ENCODE data around the gene RASA3. TPM values are rescaled to one million over a fixed set of nuclear protein-coding genes. Genes with fewer than 3 reads are reported as not detected.

The RASA3 gene
- total RNA-seq, 1 experiment from 2014 or later = 0.26 TPM

DNA sequence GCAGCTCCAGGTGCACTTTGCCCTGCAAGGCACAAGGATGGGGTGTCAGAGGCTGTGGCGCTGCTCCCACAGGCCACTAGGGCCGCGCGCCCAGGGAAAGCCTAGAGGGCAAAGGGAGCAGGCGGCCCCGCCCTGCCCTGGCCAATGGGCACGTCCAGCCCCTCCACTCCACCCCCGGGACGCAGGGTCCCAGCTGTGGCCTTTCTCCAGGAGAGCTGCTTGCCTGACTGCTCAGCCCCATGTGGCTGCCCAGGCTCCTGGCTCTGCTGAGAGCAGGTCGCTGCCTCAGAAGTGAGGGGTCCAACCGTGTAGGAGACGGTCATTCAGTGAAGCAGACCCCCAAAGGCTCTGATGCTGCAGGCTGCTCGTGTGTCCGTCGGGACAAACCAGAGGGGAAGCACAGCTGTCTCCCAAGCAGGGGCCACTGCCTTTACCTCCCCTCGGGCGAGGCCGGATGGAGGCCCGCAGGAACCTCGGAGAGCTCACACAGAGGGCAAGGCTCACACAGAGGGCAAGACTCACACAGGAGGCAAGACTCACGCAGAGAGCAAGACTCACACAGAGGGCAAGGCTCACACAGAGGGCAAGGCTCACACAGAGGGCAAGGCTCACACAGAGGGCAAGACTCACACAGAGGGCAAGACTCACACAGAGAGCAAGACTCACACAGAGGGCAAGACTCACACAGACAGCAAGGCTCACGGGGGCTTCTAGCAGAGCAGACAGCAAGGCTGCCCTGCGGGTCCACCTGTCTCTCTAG is 102.4 kb downstream of the RASA3 start:
- Mint-ChIP-seq H3K4me3 (ENCODE audit: low read depth, unreplicated experiment) (no peak overlapping the region), H3K9me3 (ENCODE audit: low read depth, unreplicated experiment) (no peaks in the 10 kb centered on the region), H3K27me3 (ENCODE audit: unreplicated experiment) (no peaks in the 10 kb centered on the region), H3K36me3 (ENCODE audit: insufficient read depth, unreplicated experiment) (peaks cover 5% of the 10 kb centered on the region), H3K4me1 (ENCODE audit: low read depth, unreplicated experiment) (no peaks in the 10 kb centered on the region), H3K27ac (ENCODE audit: unreplicated experiment) (no peak overlapping the region)
- no peak for DNase-seq
- intact Hi-C loops (cut with micrococcal nuclease; ENCODE audit: unreplicated experiment) = no loop called here
- TF ChIP-seq, protein P1, sequence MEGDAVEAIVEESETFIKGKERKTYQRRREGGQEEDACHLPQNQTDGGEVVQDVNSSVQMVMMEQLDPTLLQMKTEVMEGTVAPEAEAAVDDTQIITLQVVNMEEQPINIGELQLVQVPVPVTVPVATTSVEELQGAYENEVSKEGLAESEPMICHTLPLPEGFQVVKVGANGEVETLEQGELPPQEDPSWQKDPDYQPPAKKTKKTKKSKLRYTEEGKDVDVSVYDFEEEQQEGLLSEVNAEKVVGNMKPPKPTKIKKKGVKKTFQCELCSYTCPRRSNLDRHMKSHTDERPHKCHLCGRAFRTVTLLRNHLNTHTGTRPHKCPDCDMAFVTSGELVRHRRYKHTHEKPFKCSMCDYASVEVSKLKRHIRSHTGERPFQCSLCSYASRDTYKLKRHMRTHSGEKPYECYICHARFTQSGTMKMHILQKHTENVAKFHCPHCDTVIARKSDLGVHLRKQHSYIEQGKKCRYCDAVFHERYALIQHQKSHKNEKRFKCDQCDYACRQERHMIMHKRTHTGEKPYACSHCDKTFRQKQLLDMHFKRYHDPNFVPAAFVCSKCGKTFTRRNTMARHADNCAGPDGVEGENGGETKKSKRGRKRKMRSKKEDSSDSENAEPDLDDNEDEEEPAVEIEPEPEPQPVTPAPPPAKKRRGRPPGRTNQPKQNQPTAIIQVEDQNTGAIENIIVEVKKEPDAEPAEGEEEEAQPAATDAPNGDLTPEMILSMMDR (IDR thresholded peaks at IDR 0.05; ENCODE audit: unreplicated experiment) = no peak
- no TSS peak for BruUV-seq (replicated peaks)
- CTCF ChIA-PET = no interaction called here

DNA sequence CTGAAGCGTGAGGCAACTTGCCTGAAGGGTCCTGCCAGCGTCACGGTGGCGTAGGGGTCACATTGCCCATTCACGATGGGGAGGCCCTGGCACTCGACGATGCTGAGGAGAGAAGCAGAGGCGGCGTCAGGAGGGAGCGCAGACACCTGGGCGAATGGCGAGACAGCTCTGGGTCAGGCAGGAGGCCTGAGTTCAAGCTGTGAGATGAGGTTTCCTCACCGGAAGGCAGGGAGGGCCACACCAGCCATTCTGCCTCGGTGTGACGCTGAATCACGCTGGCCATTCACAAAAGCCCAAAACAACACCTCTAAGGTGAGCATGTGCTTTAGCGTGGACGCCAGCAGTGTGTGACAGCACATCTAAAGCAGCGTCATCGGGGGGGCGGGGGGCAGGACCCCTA is 104.6 kb downstream of the RASA3 start:
- Mint-ChIP-seq H3K4me3 (ENCODE audit: low read depth, unreplicated experiment) (no peak overlapping the region), H3K9me3 (ENCODE audit: low read depth, unreplicated experiment) (no peaks in the 10 kb centered on the region), H3K27me3 (ENCODE audit: unreplicated experiment) (no peaks in the 10 kb centered on the region), H3K4me1 (ENCODE audit: low read depth, unreplicated experiment) (no peaks in the 10 kb centered on the region), H3K27ac (ENCODE audit: unreplicated experiment) (no peak overlapping the region), H3K36me3 (ENCODE audit: insufficient read depth, unreplicated experiment) (peaks cover 5% of the 10 kb centered on the region)
- BruUV-seq (replicated peaks) = no TSS peak
- CTCF ChIA-PET = no interaction called here
- TF ChIP-seq, protein P1 (IDR thresholded peaks at IDR 0.05; ENCODE audit: unreplicated experiment) = no peak
- DNase-seq = no peak
- intact Hi-C loops (cut with micrococcal nuclease; ENCODE audit: unreplicated experiment) = no loop called here

DNA sequence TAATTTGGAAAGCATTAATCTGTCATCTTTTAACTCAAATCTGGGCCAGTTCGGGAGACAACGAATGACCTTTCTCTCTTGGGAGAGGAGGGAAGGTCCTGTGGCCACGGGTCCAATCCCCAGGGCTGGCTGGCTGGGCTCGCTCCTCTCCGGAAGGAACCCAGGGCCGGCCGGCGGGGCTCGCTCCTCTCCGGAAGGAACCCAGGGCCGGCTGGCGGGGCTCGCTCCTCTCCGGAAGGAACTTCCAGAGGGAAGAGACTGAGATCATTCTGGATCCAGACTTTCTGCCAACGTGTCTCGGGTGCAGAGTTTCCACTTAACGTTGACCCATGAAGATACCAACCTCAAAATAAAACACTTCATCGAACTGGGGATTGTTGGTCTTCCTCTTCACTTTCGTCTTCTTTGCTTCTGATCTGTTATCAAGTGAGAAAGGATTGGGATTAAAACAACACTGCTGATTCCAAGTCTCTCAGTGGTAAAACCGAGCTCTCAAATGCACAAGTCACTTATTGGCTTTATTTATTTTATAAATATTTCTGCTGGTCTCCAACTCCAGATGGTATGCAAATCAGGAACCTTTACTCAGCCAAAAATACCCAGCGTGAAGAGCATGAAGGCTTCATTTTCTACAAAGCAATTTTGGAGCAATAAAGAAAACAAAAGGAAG is 105.2 kb downstream of the RASA3 start:
- H3K27ac Mint-ChIP-seq (ENCODE audit: unreplicated experiment) = no peak overlapping the region
- no TSS peak for BruUV-seq (replicated peaks)
- intact Hi-C loops (cut with micrococcal nuclease; ENCODE audit: unreplicated experiment) = no loop called here

DNA sequence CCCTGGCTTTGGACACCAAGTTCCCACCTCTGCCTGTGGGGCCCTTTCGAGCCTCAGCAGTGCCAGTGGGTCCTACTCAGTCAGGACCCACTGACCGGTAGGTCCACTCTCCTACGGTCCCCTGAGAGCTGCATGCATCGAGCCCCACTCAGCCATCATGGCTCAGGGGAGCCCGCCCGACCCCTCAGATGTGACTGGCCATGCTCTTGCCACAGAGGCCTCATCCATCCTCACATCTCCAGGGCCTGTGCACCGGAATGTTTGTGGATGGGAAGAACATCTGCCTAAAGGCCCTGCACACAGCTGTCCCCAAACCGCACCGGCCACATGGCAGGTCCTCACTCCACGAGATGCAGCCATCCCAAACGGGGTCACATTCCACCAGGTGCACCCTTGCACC is 105.9 kb downstream of the RASA3 start:
- intact Hi-C loops (cut with micrococcal nuclease; ENCODE audit: unreplicated experiment) = no loop called here
- no peak overlapping the region for H3K4me3 Mint-ChIP-seq (ENCODE audit: low read depth, unreplicated experiment)
- no peaks in the 10 kb centered on the region for H3K27me3 Mint-ChIP-seq (ENCODE audit: unreplicated experiment)
- H3K36me3 Mint-ChIP-seq (ENCODE audit: insufficient read depth, unreplicated experiment) = no peaks in the 10 kb centered on the region
- CTCF ChIA-PET = no interaction called here
- no peak overlapping the region for H3K27ac Mint-ChIP-seq (ENCODE audit: unreplicated experiment)
- H3K4me1 Mint-ChIP-seq (ENCODE audit: low read depth, unreplicated experiment) = no peaks in the 10 kb centered on the region
- no peak for DNase-seq
- TF ChIP-seq, protein P1 (IDR thresholded peaks at IDR 0.05; ENCODE audit: unreplicated experiment) = no peak
- no TSS peak for BruUV-seq (replicated peaks)
- H3K9me3 Mint-ChIP-seq (ENCODE audit: low read depth, unreplicated experiment) = no peaks in the 10 kb centered on the region

More for the DNA sequence above, 105.2 kb downstream of the RASA3 start:
- Mint-ChIP-seq H3K9me3 (ENCODE audit: low read depth, unreplicated experiment) (no peaks in the 10 kb centered on the region), H3K36me3 (ENCODE audit: insufficient read depth, unreplicated experiment) (peaks cover under 1% of the 10 kb centered on the region), H3K4me3 (ENCODE audit: low read depth, unreplicated experiment) (no peak overlapping the region), H3K27me3 (ENCODE audit: unreplicated experiment) (no peaks in the 10 kb centered on the region), H3K4me1 (ENCODE audit: low read depth, unreplicated experiment) (no peaks in the 10 kb centered on the region)
- no peak for DNase-seq
- TF ChIP-seq, protein P1 (IDR thresholded peaks at IDR 0.05; ENCODE audit: unreplicated experiment) = no peak
- CTCF ChIA-PET = no interaction called here
